Testis (tissue), 3 donors: ENCODE data around the gene ZNF618. TPM values are rescaled to one million over a fixed set of nuclear protein-coding genes. Genes with fewer than 3 reads are reported as not detected.

Experiments
- DNase-seq: peaks from one replicate; pipeline ENCODE4 v3.0.0-alpha.2; 2019
- H3K27ac ChIP-seq, 2 donors: fragments of 200-600 bp; sonication (generic); one replicate each; pipeline ENCODE4 v1.5.1; 2019
- H3K27me3 ChIP-seq: fragments of 200-600 bp; sonication (generic); one replicate; pipeline ENCODE4 v1.5.1; 2019
- H3K36me3 ChIP-seq: fragments of 200-600 bp; sonication (generic); one replicate; pipeline ENCODE4 v1.5.1; 2017; ENCODE audit warnings: low read depth; ENCODE audit errors: missing control alignments
- H3K4me1 ChIP-seq: fragments of 200-600 bp; sonication (generic); one replicate; pipeline ENCODE4 v1.5.1; 2019
- H3K4me3 ChIP-seq, 2 donors: fragments of 200-600 bp; sonication (generic); one replicate each; pipeline ENCODE4 v1.5.1; 2017 to 2019
- H3K9me3 ChIP-seq: fragments of 200-600 bp; sonication (generic); one replicate; pipeline ENCODE4 v1.5.1; 2017
- CTCF ChIP-seq, 3 experiments: fragments of 450-650 bp in 2 of 3; fragments of 200-600 bp in 1 of 3; sonication (generic) in 1 of 3; IDR thresholded peaks; one replicate each; pipeline ENCODE4 v1.5.1; 2016 to 2019; ENCODE audit warnings: antibody characterized with exemption in 3 of 3, mild to moderate bottlenecking in 2 of 3, moderate library complexity in 1 of 3
- POLR2A ChIP-seq: fragments of 450-650 bp; IDR thresholded peaks from one replicate; pipeline ENCODE4 v1.6.1; 2017; ENCODE audit warnings: antibody characterized with exemption, mild to moderate bottlenecking, moderate library complexity
- WGBS, 2 donors: methylation state at CpG; one replicate each; pipeline ENCODE4 v1.1.5; 2018; 5-methylcytosine and 5-hydroxymethylcytosine counted together
- intact Hi-C: fragments of 100-400 bp; cut with DNase I; formaldehyde crosslinking; loops from one replicate; pipeline ENCODE4 v1.15.1; 2023; ENCODE audit warnings: low total_unique reads
- polyA plus RNA-seq: library from polyadenylated mRNA; stranded (reverse); fragments of 350-450 nt; fragmentation: Illumina TruSeq; extraction: RNeasy Lipid Tissue Mini Kit (QIAGEN cat#74804); gene quantifications from one replicate; pipeline ENCODE4 v1.2.3, GENCODE V29; 2014; ENCODE audit warnings: low read depth, low replicate concordance; ENCODE audit not compliant: insufficient read depth
- total RNA-seq, 2 donors: library from RNA; depleted of rRNA; stranded (reverse); fragments of >200 nt; gene quantifications; one replicate each; pipeline ENCODE4 v1.2.3, GENCODE V29; 2016

Gene ZNF618
- total and polyA plus RNA-seq, 3 donors from 2014 or later: 6.8 to 15.2 (median 14.6) TPM

DNA sequence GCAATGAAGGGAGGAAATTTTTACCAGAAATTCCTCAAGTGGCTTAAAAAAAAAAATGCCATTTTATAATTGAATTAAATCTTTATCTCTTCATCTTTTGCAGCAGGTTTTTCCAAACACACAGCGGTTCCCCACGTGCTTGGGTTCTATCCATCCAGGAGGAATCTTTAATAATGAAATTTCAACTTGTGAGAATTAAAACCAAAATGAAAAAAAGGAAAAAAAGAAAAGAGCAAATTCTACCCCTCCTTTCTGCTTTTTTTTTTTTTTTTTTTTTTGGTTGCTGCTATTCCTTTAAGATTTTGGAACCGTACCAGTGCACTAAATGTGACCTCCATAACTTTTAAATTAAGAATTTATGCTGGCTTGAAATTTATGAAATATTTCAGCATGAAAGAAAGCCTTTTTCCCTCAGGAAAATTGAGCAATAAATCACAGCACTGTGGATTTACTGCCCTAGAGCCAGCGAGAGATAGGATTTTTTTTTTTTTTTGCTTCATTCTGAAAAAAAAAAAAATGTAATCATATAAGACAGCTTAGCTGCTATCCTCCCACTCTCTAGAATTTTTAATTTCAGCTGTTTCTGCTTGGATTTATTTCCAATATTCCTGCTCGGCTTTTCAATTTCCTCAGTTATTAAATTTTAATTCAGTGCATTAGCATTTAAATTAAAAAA, 88.5 kb downstream of the ZNF618 start:
- TF ChIP-seq POLR2A (no peak), CTCF (IDR thresholded peaks at IDR 0.05) (no peak)

DNA sequence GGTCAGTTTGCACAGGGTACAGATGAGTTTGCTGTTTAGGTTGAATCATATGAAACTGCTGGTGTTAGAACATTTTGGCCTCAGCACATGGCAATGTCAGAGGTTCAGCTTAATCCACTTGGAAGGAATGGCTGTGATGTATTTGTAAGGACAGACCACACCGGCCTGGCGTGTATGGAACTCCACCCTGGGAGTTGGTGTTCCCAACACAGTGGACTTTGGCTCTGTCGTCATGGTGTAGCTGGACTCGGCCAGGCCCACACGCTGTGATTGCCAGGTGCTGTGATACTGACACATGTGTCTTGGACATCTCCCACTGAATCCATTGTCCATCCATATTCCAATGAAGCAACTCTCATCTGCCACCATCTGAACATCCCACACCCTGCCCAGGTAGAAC, 90.3 kb downstream of the ZNF618 start:
- H3K36me3 ChIP-seq: no peaks in the 10 kb centered on the region
- TF ChIP-seq POLR2A (no peak), CTCF (IDR thresholded peaks at IDR 0.05) (no peak)
- H3K4me3 ChIP-seq: no peak overlapping the region
- H3K4me1 ChIP-seq: no peaks in the 10 kb centered on the region
- H3K27me3 ChIP-seq: no peaks in the 10 kb centered on the region
- 59 to 67% methylated on average over 5 of the region's 5 CpGs for WGBS, 2 donors
- intact Hi-C loops: no loop called here
- no peaks in the 10 kb centered on the region for H3K9me3 ChIP-seq
- no peak for DNase-seq
- no peak overlapping the region for H3K27ac ChIP-seq

More for the DNA sequence above, 88.5 kb downstream of the ZNF618 start:
- WGBS, 2 donors: 69 to 71% methylated on average over 5 of the region's 5 CpGs
- Histone ChIP-seq H3K9me3 (no peaks in the 10 kb centered on the region), H3K27ac (no peak overlapping the region), H3K4me3 (no peak overlapping the region), H3K36me3 (no peaks in the 10 kb centered on the region), H3K27me3 (no peaks in the 10 kb centered on the region), H3K4me1 (no peaks in the 10 kb centered on the region)
- DNase-seq: no peak
- intact Hi-C loops: no loop called here

- Histone ChIP-seq H3K27ac (no peak overlapping the region), H3K27me3 (no peaks in the 10 kb centered on the region), H3K36me3 (no peaks in the 10 kb centered on the region), H3K9me3 (no peaks in the 10 kb centered on the region), H3K4me3 (no peak overlapping the region), H3K4me1 (no peaks in the 10 kb centered on the region)
- DNase-seq: no peak
- TF ChIP-seq POLR2A (no peak), CTCF (IDR thresholded peaks at IDR 0.05) (no peak)
- intact Hi-C loops: no loop called here
- 75 to 82% methylated on average over 5 of the region's 5 CpGs for WGBS, 2 donors
These were observed 91.3 kb downstream of the ZNF618 start for GRCh38 chr9:113967380-113967779.

GRCh38 chr9:113969343-113969742, 93.2 kb downstream of the ZNF618 start:
- no peak for DNase-seq
- H3K27me3 ChIP-seq: no peaks in the 10 kb centered on the region
- WGBS, 2 donors: 100% methylated on average over 1 of the region's 1 CpG
- H3K4me1 ChIP-seq: peaks cover 5% of the 10 kb centered on the region
- intact Hi-C loops: no loop called here
- H3K36me3 ChIP-seq: no peaks in the 10 kb centered on the region
- no peak overlapping the region for H3K4me3 ChIP-seq
- no peak overlapping the region for H3K27ac ChIP-seq
- no peaks in the 10 kb centered on the region for H3K9me3 ChIP-seq
- TF ChIP-seq CTCF (IDR thresholded peaks at IDR 0.05) (no peak), POLR2A (no peak)

DNA sequence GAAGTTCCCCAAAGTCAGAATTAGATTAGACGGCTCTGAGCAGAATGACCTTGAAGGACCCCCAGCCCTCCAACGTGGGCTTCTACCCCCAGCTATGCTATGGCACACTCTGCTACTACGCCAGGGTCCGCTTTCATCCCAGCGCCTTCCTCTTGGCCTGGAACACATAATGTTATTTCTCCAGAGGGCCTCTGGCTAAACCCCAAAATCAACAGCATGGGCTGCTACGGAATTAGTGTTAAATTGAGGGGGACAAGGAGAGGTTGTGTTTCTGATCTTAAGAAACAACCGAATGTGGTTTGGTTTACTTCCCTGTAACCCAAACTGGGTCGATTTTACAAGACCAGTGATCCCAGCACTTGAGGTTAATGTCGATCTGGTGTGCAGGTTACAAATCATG, 97.1 kb downstream of the ZNF618 start:
- Histone ChIP-seq H3K27ac (no peak overlapping the region), H3K36me3 (no peaks in the 10 kb centered on the region), H3K27me3 (no peaks in the 10 kb centered on the region), H3K4me1 (peaks cover 5% of the 10 kb centered on the region), H3K4me3 (no peak overlapping the region), H3K9me3 (no peaks in the 10 kb centered on the region)
- no peak for TF ChIP-seq POLR2A
- no peak for TF ChIP-seq CTCF (IDR thresholded peaks at IDR 0.05)
- no peak for DNase-seq
- 35 to 57% methylated on average over 9 of the region's 9 CpGs for WGBS, 2 donors
- intact Hi-C loops: no loop called here
